IgD-negative memory B cell (primary cell): ENCODE data around the gene CASQ2. TPM values are rescaled to one million over a fixed set of nuclear protein-coding genes. Genes with fewer than 3 reads are reported as not detected.
"Not testable (repeated sequence)": the region's sequence is repeated elsewhere in the genome, so short reads cannot be mapped to it uniquely, and the experiment has no call there.

Experiments
- H3K27ac Mint-ChIP-seq, 3 donors: one replicate each; pipeline ENCODE4 v1.8.0; 2020 to 2022; ENCODE audit warnings: mild to moderate bottlenecking in 3 of 3, mixed read lengths in 3 of 3, moderate library complexity in 1 of 3
- H3K27me3 Mint-ChIP-seq: one replicate; pipeline ENCODE4 v1.8.0; 2021; ENCODE audit warnings: mixed read lengths
- H3K36me3 Mint-ChIP-seq: one replicate; pipeline ENCODE4 v1.8.0; 2020; ENCODE audit warnings: mild to moderate bottlenecking, mixed read lengths
- H3K4me1 Mint-ChIP-seq, 3 donors: one replicate each; pipeline ENCODE4 v1.8.0; 2020 to 2022; ENCODE audit warnings: mixed read lengths in 3 of 3, mild to moderate bottlenecking in 1 of 3
- H3K4me3 Mint-ChIP-seq, 4 donors: one replicate each; pipeline ENCODE4 v1.8.0; 2020 to 2022; ENCODE audit warnings: mild to moderate bottlenecking in 4 of 4, mixed read lengths in 4 of 4, moderate library complexity in 3 of 4
- H3K9me3 Mint-ChIP-seq, 3 donors: one replicate each; pipeline ENCODE4 v1.8.0; 2020 to 2021; ENCODE audit warnings: mixed read lengths in 3 of 3, mild to moderate bottlenecking in 1 of 3
- polyA plus RNA-seq: library from polyadenylated mRNA; unstranded; fragments of 300-500 nt; fragmentation: Illumina TruSeq; gene quantifications from one replicate; pipeline ENCODE4 v1.2.3, GENCODE V29; 2021

Gene CASQ2
- polyA plus RNA-seq, 1 donor from 2014 or later, result not detected

GRCh38 chr1:115793162-115793561 lies 24.6 kb upstream of the CASQ2 start:
- Mint-ChIP-seq H3K27me3 (peaks cover 14% of the 10 kb centered on the region), H3K27ac (peak overlapping the region in 1 of 3 donors; percentile 59), H3K36me3 (no peaks in the 10 kb centered on the region)

GRCh38 chr1:115791816-115792215 lies 23.3 kb upstream of the CASQ2 start:
- H3K36me3 Mint-ChIP-seq, result no peaks in the 10 kb centered on the region
- no peak overlapping the region for H3K4me3 Mint-ChIP-seq
- H3K4me1 Mint-ChIP-seq, result no peaks in the 10 kb centered on the region
- no peak overlapping the region for H3K27ac Mint-ChIP-seq
- peaks cover 2 to 4% (median 2%) of the 10 kb centered on the region in 3 donors for H3K9me3 Mint-ChIP-seq
- peaks cover 14% of the 10 kb centered on the region for H3K27me3 Mint-ChIP-seq

More at GRCh38 chr1:115793162-115793561, 24.6 kb upstream of the CASQ2 start:
- no peaks in the 10 kb centered on the region for H3K4me1 Mint-ChIP-seq
- peaks cover 0 to 2% (median 2%) of the 10 kb centered on the region in 3 donors for H3K9me3 Mint-ChIP-seq
- H3K4me3 Mint-ChIP-seq, result no peak overlapping the region

- peaks cover 12% of the 10 kb centered on the region for H3K27me3 Mint-ChIP-seq
- no peaks in the 10 kb centered on the region for H3K36me3 Mint-ChIP-seq
- H3K4me3 Mint-ChIP-seq, result no peak overlapping the region
- H3K4me1 Mint-ChIP-seq, result no peaks in the 10 kb centered on the region
- H3K27ac Mint-ChIP-seq, result no peak overlapping the region
- H3K9me3 Mint-ChIP-seq, result peaks cover 4 to 6% (median 4%) of the 10 kb centered on the region in 3 donors
These were observed 22.3 kb upstream of the CASQ2 start for GRCh38 chr1:115790846-115791245.

- Mint-ChIP-seq H3K4me3 (no peak overlapping the region), H3K4me1 (no peaks in the 10 kb centered on the region), H3K9me3 (peaks cover 4 to 6% (median 6%) of the 10 kb centered on the region in 3 donors), H3K27me3 (peaks cover 12% of the 10 kb centered on the region), H3K36me3 (no peaks in the 10 kb centered on the region), H3K27ac (no peak overlapping the region)
These were observed 21.8 kb upstream of the CASQ2 start for GRCh38 chr1:115790356-115790755.

- H3K4me3 Mint-ChIP-seq, result no peak overlapping the region
- no peaks in the 10 kb centered on the region for H3K4me1 Mint-ChIP-seq
- H3K9me3 Mint-ChIP-seq, result peaks cover 6 to 7% (median 6%) of the 10 kb centered on the region in 3 donors
- H3K36me3 Mint-ChIP-seq, result no peaks in the 10 kb centered on the region
- no peak overlapping the region for H3K27ac Mint-ChIP-seq
- peaks cover 15% of the 10 kb centered on the region for H3K27me3 Mint-ChIP-seq
These were observed 14.8 kb upstream of the CASQ2 start for GRCh38 chr1:115783311-115783710.

- no peak overlapping the region for H3K4me3 Mint-ChIP-seq
- H3K27me3 Mint-ChIP-seq, result peaks cover 15% of the 10 kb centered on the region
- H3K27ac Mint-ChIP-seq, result no peak overlapping the region
- peaks cover 5 to 7% (median 6%) of the 10 kb centered on the region in 3 donors for H3K9me3 Mint-ChIP-seq
- no peaks in the 10 kb centered on the region for H3K4me1 Mint-ChIP-seq
- H3K36me3 Mint-ChIP-seq, result no peaks in the 10 kb centered on the region
These were observed 14.2 kb upstream of the CASQ2 start for GRCh38 chr1:115782571-115783281.

GRCh38 chr1:115781851-115782250 lies 13.3 kb upstream of the CASQ2 start:
- Mint-ChIP-seq H3K36me3 (no peaks in the 10 kb centered on the region), H3K27me3 (peaks cover 15% of the 10 kb centered on the region), H3K27ac (no peak overlapping the region), H3K9me3 (peaks cover 3 to 6% (median 5%) of the 10 kb centered on the region in 3 donors), H3K4me1 (no peaks in the 10 kb centered on the region), H3K4me3 (no peak overlapping the region)

GRCh38 chr1:115781343-115781742 lies 12.8 kb upstream of the CASQ2 start:
- Mint-ChIP-seq H3K4me3 (no peak overlapping the region), H3K4me1 (no peaks in the 10 kb centered on the region), H3K9me3 (peaks cover 0 to 5% (median 4%) of the 10 kb centered on the region in 3 donors), H3K27ac (no peak overlapping the region), H3K27me3 (peaks cover 13% of the 10 kb centered on the region), H3K36me3 (no peaks in the 10 kb centered on the region)

- not testable (repeated sequence) for H3K36me3 Mint-ChIP-seq, H3K4me3 Mint-ChIP-seq, H3K27ac Mint-ChIP-seq, H3K4me1 Mint-ChIP-seq, H3K9me3 Mint-ChIP-seq
- peaks cover 13% of the 10 kb centered on the region for H3K27me3 Mint-ChIP-seq
These were observed 12.1 kb upstream of the CASQ2 start for GRCh38 chr1:115780655-115781054.

GRCh38 chr1:115779075-115779474 lies 10.6 kb upstream of the CASQ2 start:
- H3K27ac Mint-ChIP-seq, result not testable (repeated sequence)

GRCh38 chr1:115771847-115772457 lies 3.4 kb upstream of the CASQ2 start:
- H3K4me1 Mint-ChIP-seq, result peaks cover 0 to 2% (median 0%) of the 10 kb centered on the region in 3 donors
- H3K27me3 Mint-ChIP-seq, result peaks cover 8% of the 10 kb centered on the region
- H3K9me3 Mint-ChIP-seq, result no peaks in the 10 kb centered on the region
- no peaks in the 10 kb centered on the region for H3K36me3 Mint-ChIP-seq
- peak overlapping the region in 1 of 3 donors; percentile 47 for H3K27ac Mint-ChIP-seq
- no peak overlapping the region for H3K4me3 Mint-ChIP-seq

More at GRCh38 chr1:115779075-115779474, 10.6 kb upstream of the CASQ2 start:
- H3K27me3 Mint-ChIP-seq, result peaks cover 13% of the 10 kb centered on the region
- not testable (repeated sequence) for H3K9me3 Mint-ChIP-seq, H3K4me1 Mint-ChIP-seq, H3K4me3 Mint-ChIP-seq, H3K36me3 Mint-ChIP-seq

GRCh38 chr1:115771094-115771846 lies 2.8 kb upstream of the CASQ2 start:
- Mint-ChIP-seq H3K27me3 (peaks cover 8% of the 10 kb centered on the region), H3K27ac (peak overlapping the region in 1 of 3 donors; percentile 47), H3K36me3 (no peaks in the 10 kb centered on the region), H3K4me3 (no peak overlapping the region), H3K4me1 (peaks cover 0 to 2% (median 0%) of the 10 kb centered on the region in 3 donors), H3K9me3 (no peaks in the 10 kb centered on the region)

GRCh38 chr1:115767403-115767802 lies 1.1 kb downstream of the CASQ2 start:
- Mint-ChIP-seq H3K27me3 (peaks cover 10% of the 10 kb centered on the region), H3K4me3 (no peak overlapping the region), H3K4me1 (peaks cover 0 to 2% (median 0%) of the 10 kb centered on the region in 3 donors), H3K27ac (no peak overlapping the region), H3K36me3 (no peaks in the 10 kb centered on the region), H3K9me3 (no peaks in the 10 kb centered on the region)

- no peaks in the 10 kb centered on the region for H3K4me1 Mint-ChIP-seq
- peak overlapping the region in 1 of 3 donors; percentile 27 for H3K27ac Mint-ChIP-seq
- no peaks in the 10 kb centered on the region for H3K36me3 Mint-ChIP-seq
- H3K9me3 Mint-ChIP-seq, result no peaks in the 10 kb centered on the region
- H3K27me3 Mint-ChIP-seq, result peaks cover 8% of the 10 kb centered on the region
- H3K4me3 Mint-ChIP-seq, result no peak overlapping the region
These were observed 3.4 kb downstream of the CASQ2 start for GRCh38 chr1:115765091-115765490.

GRCh38 chr1:115764541-115764940 lies 4.0 kb downstream of the CASQ2 start:
- H3K4me1 Mint-ChIP-seq, result no peaks in the 10 kb centered on the region
- H3K36me3 Mint-ChIP-seq, result no peaks in the 10 kb centered on the region
- H3K27ac Mint-ChIP-seq, result no peak overlapping the region
- H3K4me3 Mint-ChIP-seq, result no peak overlapping the region
- peaks cover 0 to 3% (median 3%) of the 10 kb centered on the region in 3 donors for H3K9me3 Mint-ChIP-seq
- peaks cover 4% of the 10 kb centered on the region for H3K27me3 Mint-ChIP-seq
